ENCODE data around the gene SLC6A19.

The SLC6A19 gene

GRCh38 chr5:1181451-1182359 lies 19.7 kb upstream of the SLC6A19 start:
- no peak for DNase-seq

DNA sequence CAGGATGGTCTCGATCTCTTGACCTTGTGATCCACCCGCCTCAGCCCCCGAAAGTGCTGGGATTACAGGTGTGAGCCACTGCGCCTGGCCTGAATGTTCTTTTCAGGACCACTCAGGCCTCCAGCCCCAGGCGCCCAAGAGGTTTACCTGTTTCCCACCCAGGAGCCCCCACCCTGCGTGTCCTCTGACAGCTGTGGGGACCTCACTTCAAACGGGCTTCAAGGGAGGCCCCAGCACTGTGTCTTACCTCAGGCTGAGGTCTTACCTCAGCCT lies 19.1 kb upstream of the SLC6A19 start:
- no peak for DNase-seq

DNA sequence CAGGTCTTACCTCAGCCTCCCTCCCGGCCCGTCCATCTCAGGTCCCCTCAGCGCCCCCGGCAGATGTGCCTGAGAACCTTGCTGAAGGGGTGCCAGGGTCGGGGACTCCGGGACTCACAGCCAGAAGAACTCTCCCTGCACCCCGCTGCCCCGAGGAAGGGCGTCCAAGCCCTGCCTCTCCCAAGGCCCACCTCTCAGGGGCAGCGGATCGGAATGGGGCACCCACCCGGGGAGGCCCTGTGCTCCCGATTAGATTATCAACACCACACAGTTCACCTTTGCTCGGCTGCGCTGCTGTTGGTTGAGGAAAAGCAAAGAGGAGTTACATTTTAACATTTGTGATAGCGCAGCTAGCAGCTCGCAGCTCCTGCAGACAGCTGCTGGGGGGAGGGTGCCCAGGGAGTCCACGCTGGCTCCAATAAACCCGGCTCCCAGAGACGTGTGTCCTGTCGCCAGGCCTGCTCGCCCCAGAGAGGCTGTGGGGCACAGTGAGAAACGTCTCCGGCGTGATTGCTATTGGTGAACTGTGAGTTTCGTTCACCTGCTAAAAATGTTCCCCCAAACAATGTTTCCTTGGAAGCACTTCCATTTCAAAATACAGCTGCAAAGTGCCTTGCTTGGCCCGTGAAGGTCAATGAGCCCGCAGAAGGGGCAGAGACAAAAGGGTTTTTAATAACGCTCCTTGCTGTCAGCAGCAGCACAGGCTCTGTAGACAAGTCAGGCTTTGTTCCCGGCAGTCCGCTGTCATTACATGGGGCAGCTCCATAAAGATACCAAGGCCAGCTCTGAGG lies 18.6 kb upstream of the SLC6A19 start:
- no peak for DNase-seq

DNA sequence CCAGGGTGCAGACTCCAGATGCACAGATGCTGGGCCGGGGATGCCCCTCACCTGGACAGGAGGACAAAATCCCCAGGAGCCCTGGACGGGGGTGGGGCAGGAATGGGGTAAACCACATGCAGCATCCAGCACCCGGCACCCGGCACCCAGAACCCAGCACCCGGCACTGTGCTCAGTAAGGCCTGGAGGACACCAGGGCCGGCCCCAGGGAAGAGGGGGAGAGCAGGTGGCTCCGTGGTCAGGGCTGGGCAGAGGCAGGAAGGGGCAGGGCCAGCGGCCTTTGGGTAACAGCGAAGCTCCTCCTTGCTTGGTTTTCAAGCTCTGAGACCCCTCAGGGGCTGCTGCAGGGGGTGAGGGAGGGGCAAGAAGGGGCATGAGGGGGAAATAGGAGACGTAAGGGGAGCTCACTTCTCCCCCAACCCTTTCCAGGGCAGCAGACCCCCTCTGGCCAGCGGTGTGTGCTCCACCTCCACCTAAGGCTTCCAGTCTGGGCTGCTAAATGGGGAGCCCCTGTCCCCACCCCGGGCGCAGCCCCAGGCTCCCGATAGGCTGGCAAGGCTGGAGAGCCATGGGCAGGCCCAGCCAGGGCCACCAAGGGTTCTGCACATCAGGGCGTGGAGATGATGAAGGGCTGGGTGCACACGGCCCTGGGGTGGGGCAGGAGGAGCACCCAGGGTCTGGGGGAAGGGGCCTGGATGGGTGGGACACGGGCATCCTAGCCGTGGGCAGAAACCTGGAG lies 17.8 kb upstream of the SLC6A19 start:
- DNase-seq: no peak

DNA sequence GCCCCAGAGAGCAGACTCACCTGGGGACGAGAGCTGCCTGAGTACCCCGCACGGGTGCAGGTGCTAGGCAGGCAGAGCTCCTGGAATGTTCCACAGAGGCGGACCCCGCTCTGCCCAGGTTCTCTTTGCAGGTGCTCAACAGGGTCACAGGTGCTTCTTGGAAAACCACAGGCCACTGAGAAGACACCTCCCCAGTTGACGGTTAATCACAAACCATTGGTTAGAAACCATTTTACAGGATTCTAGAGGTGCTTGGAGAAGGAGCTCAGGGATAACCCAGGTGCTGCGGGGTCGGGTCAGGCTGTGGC lies 17.3 kb upstream of the SLC6A19 start:
- no peak for DNase-seq

GRCh38 chr5:1184481-1184880 lies 16.9 kb upstream of the SLC6A19 start:
- DNase-seq: no peak

DNA sequence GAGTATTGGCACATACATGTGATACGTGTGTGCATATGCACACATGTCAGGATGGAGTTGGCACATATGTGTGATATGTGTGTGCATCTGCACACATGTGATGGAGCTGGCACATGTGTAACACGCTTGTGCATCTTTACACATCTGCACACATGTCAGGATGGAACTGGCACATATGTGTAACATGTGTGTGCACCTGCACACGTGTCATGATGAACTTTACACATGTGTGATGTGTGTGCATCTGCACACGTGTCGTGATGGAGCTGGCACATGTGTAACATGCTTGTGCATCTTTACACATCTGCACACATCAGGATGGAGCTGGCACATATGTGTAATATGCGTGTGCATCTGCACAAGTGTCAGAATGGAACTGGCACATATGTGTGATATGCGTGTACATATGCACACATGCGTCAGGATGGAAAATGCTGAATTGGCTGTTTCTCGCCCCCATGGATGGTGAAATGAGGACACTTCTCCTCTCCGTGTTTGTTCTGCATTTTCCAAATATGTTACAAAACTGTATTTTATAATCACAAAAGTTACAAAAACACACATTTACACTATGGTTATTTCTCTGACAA lies 16.3 kb upstream of the SLC6A19 start:
- no peak for DNase-seq

- DNase-seq: peak; percentile 85
Measured at GRCh38 chr5:1185629-1186350, 15.6 kb upstream of the SLC6A19 start.

DNA sequence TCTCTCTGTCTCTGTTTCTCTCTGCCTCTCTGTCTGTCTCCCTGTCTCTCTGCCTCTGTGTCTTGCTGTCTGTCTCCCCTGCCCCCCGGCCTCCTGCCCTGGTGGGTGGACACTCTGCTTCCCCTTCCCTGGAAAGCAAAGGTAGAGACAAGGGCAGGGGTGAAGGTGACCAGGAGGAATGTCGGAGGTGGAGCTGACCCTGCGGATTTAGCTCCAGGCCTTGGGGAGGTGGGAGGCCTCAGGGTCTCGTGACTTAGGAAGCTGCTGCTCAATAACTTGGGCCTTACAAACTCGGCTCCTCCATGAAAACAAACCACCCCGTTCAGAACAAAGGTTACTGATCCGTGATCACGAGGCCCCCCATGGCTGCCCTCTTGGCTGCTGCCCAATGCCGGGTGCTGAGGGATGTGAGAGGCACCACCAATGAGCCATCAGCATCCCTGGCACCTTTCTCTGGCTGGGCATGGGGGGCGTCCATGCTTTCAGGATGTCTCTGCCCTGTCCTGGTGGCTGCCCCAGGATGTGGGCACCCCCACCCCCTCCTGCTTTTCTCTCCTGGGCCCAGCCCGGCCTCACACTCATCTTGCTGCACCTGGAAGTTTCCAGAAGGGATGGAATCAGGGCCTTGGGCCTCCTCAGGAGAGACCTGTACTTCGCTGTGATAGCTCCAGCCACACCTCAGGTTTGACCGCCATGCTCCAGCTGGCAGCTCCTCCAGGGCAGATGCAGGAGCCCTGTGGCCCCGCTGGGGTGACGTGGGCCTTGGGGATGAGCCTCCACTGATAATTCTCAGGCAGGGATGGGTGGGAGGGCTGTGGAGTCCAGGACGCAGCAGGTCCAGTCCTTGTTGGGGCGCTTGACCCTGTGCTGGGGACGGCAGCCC lies 14.8 kb upstream of the SLC6A19 start:
- no peak for DNase-seq

DNA sequence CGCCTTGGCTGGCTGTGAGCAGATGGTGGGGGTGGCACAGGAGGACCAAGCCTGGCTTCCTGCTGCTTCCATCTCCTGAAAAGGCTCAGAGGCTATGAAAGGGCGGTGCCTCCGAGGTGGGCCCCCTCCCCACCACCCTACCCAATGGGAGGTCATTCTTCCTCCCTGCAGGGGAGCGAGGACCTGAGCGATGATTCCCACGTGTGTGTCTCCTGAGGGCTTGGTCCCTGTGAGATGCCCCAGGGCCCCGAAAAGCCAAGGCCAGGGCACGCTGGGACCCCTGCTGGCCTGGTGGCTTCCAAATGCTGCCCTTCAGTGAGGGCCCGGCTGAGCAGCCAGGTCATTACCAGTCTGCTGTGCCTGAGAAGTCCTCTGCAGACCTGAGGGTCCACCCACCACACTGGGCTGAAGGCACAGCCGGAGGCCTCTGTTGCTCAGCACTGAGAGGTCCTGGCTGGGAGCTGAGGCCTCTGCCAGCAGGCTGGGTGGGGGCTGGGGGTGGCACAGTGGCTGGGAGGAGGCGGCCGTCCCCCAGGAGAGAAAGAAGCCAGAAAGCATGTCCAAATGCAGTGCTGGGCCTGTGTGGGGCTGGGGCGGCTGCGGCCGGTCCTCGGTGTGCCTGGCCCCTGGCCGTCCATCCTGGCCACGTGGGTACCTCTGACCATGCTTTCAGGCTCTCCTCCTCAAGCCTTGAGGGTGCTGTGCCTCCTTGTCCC lies 14.0 kb upstream of the SLC6A19 start:
- DNase-seq: no peak

DNA sequence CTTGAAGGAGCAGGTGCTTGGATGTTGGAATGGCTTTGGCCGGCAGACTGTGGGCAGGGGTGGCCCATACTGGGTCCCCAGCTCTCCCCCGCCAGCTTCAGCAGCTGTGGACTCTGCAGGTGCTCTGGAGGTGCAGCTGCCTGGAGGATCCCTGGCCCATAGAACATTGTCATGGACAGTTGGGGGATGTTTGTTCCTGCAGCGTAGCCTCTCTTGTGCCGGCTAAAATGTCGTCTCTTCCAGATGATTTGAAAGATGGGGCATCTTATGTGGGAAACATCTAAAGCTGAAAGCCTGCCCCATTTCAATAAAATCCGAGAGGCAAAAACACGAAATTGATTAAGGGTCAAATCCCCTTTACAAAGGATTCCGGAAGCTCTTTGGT lies 13.5 kb upstream of the SLC6A19 start:
- DNase-seq: no peak

GRCh38 chr5:1188464-1188863 lies 12.9 kb upstream of the SLC6A19 start:
- DNase-seq: no peak

GRCh38 chr5:1189269-1189668 lies 12.1 kb upstream of the SLC6A19 start:
- DNase-seq: no peak

GRCh38 chr5:1190278-1190677 lies 11.1 kb upstream of the SLC6A19 start:
- no peak for DNase-seq

DNA sequence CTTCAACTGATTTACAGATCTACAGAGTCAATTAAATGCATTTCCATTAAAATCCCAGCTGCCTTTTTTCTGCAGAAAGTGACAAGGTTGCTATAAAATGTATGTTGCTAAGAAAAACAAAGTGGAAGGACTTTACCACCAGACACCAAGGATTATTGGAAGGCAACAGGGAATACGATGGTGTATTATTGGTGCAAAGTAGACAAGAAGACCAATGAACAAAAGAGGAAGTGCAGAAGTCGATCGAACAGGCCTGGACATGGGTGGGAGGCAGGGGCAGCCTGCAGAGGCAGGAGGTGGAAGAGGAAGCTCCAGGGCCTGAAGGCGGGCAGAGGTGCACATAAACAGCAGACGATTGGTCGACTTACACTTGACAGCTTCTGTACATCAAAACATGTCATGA lies 10.6 kb upstream of the SLC6A19 start:
- DNase-seq: peak; percentile 94

DNA sequence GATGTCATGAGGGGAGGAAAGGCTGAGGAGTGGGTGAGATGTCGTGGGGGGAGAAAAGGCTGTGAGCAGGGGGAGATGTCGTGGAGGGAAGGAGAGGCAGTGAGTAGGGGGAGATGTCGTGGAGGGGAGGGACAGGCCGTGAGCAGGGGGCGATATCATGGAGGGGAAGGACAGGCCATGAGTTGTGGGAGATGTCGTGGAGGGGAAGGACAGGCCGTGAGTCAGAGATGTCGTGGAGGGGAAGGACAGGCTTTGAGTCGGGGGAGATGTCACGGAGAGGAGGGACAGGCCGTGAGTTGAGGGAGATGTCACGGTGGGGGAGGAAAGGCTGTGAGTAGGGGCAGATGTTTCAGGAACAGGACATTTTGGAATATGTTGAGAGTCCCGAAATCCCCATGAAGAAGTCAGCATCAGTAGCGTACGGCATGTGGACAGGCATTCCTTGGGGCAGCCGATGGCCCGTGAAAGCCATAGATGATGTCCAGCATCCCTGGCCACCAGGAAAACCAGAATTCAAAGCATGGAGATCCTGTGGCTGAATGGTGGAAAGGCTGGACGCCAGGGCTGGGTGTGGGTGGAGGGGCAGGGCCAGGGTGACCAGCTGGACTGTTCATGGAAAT lies 8.3 kb upstream of the SLC6A19 start:
- no peak for DNase-seq

DNA sequence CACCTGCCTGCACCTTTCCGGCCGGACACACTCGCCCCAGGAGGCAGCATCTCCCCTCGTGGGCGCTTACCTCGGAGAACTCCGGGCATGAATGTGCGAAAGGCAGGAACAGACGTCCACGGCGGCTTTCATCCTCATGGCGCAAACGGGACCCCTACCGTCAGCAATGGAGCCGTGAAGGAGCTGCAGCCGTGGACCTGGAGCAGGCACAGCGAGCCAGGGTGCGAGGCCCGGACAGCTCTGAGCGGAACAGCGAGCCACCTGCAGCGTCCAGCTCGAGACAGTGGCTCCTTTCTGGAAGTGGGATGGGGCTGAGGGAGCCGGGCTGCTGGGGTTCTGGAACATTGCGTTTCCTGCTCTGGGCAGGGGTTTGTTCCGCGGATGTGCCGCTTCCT lies 7.8 kb upstream of the SLC6A19 start:
- DNase-seq: no peak

DNA sequence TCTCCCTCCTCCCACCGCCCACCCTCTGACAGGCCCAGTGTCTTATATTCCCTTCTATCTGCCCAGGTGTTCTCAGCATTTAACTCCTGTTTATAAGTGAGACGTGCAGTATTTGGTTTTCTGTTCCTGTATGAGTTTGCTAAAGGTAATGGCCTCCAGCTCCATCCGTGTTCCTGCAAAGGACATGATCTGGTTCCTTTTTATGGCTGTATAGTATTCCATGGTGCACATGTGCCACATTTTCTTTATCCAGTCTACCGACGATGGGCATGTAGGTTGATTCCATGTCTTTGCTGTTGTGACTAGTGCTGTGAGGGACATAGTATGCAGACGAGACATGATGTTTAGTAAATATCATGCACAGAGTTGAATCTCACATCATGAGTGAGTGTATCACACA lies 7.0 kb upstream of the SLC6A19 start:
- DNase-seq: no peak

DNA sequence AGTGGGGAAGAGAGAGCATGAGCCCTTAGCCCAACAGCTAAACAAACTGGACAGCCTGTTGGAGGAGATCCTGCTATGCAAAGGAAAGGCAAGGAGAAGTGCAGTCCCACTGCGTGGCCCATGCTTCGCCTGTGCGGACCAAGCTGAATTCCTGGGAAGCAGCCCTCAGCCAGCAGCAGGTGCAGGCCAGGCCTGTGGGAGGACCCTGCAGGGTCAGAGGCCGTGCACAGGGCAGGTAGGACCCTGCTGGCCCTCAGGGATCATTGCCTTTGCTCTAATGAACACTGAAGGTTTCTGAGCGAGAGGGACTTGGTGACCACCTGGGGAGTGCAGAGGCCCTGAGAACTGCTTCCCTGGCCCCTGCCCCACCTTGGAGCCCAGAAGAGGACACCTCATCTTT lies 6.0 kb upstream of the SLC6A19 start:
- DNase-seq: no peak

- DNase-seq: no peak
Measured at GRCh38 chr5:1195916-1196315, 5.5 kb upstream of the SLC6A19 start.

- DNase-seq: no peak
Measured at GRCh38 chr5:1196562-1196961, 4.8 kb upstream of the SLC6A19 start.

All from OCI-M1 (cell line).